Measurements from ENCODE around the gene NKD2.

Gene NKD2

GRCh38 chr5:1034421-1034905 is 25.9 kb downstream of the NKD2 start:
- TF ChIP-seq MAX (IDR thresholded peaks at IDR 0.05; ENCODE audit: low read depth, low read length) (no peak), MYC (IDR thresholded peaks at IDR 0.05; ENCODE audit: low read depth, low read length) (no peak), POLR2A (IDR thresholded peaks at IDR 0.05; ENCODE audit: extremely low read depth, insufficient read length) (no peak), CTCF (IDR thresholded peaks at IDR 0.05; ENCODE audit: low read depth, low read length) (no peak)
- no peak overlapping the region for H3K4me3 ChIP-seq (ENCODE audit: low read depth, low read length)

GRCh38 chr5:1034986-1035385 is 26.4 kb downstream of the NKD2 start:
- H3K4me3 ChIP-seq (ENCODE audit: low read depth, low read length), result no peak overlapping the region
- no peak for DNase-seq (ENCODE audit: low read depth)
- TF ChIP-seq CTCF (IDR thresholded peaks at IDR 0.05; ENCODE audit: low read depth, low read length), result no peak
- no peak for TF ChIP-seq MAX (IDR thresholded peaks at IDR 0.05; ENCODE audit: low read depth, low read length)
- no peak for TF ChIP-seq MYC (IDR thresholded peaks at IDR 0.05; ENCODE audit: low read depth, low read length)
- no peak for TF ChIP-seq POLR2A (IDR thresholded peaks at IDR 0.05; ENCODE audit: extremely low read depth, insufficient read length)

More at GRCh38 chr5:1034421-1034905, 25.9 kb downstream of the NKD2 start:
- DNase-seq (ENCODE audit: low read depth), result no peak

GRCh38 chr5:1035421-1036405 is 27.1 kb downstream of the NKD2 start:
- DNase-seq (ENCODE audit: low read depth), result no peak
- TF ChIP-seq POLR2A (IDR thresholded peaks at IDR 0.05; ENCODE audit: extremely low read depth, insufficient read length) (no peak), MYC (IDR thresholded peaks at IDR 0.05; ENCODE audit: low read depth, low read length) (no peak), CTCF (IDR thresholded peaks at IDR 0.05; ENCODE audit: low read depth, low read length) (no peak), MAX (IDR thresholded peaks at IDR 0.05; ENCODE audit: low read depth, low read length) (no peak)

GRCh38 chr5:1036504-1037122 is 28.0 kb downstream of the NKD2 start:
- DNase-seq (ENCODE audit: low read depth), result no peak
- no peak overlapping the region for H3K4me3 ChIP-seq (ENCODE audit: low read depth, low read length)
- TF ChIP-seq MYC (IDR thresholded peaks at IDR 0.05; ENCODE audit: low read depth, low read length) (no peak), CTCF (IDR thresholded peaks at IDR 0.05; ENCODE audit: low read depth, low read length) (no peak), MAX (IDR thresholded peaks at IDR 0.05; ENCODE audit: low read depth, low read length) (no peak), POLR2A (IDR thresholded peaks at IDR 0.05; ENCODE audit: extremely low read depth, insufficient read length) (no peak)

More at GRCh38 chr5:1035421-1036405, 27.1 kb downstream of the NKD2 start:
- H3K4me3 ChIP-seq (ENCODE audit: low read depth, low read length), result no peak overlapping the region

GRCh38 chr5:1037123-1037670 is 28.6 kb downstream of the NKD2 start:
- no peak for TF ChIP-seq MYC (IDR thresholded peaks at IDR 0.05; ENCODE audit: low read depth, low read length)
- TF ChIP-seq POLR2A (IDR thresholded peaks at IDR 0.05; ENCODE audit: extremely low read depth, insufficient read length), result no peak
- TF ChIP-seq CTCF (IDR thresholded peaks at IDR 0.05; ENCODE audit: low read depth, low read length), result no peak
- no peak for TF ChIP-seq MAX (IDR thresholded peaks at IDR 0.05; ENCODE audit: low read depth, low read length)
- no peak overlapping the region for H3K4me3 ChIP-seq (ENCODE audit: low read depth, low read length)
- DNase-seq (ENCODE audit: low read depth), result no peak

Measured in NB4 (cell line).